Upper lobe of left lung (tissue), 6 donors: Measurements from ENCODE around the gene BNIP1. TPM values are rescaled to one million over a fixed set of nuclear protein-coding genes. Genes with fewer than 3 reads are reported as not detected.
A peak's percentile ranks its signal among the peaks of the same experiment; 100 is the strongest.

ENCODE experiments used
- ATAC-seq, 2 donors: fragments of 200-7000 bp; cut with Tn5 transposase; one replicate each; pipeline ENCODE4 v1.9.1; 2022; ENCODE audit warnings: mild to moderate bottlenecking in 2 of 2, moderate library complexity in 2 of 2; ENCODE audit not compliant: low FRiP score in 2 of 2
- DNase-seq, 2 donors: peaks; one replicate each; pipeline ENCODE4 v3.0.0-alpha.2; 2019 to 2020
- H3K27ac ChIP-seq, 4 donors: fragments of 200-600 bp; sonication (generic); one replicate each; pipeline ENCODE4 v1.5.1; 2016 to 2019
- H3K27me3 ChIP-seq, 4 donors: fragments of 200-600 bp; sonication (generic); one replicate each; pipeline ENCODE4 v1.5.1; 2017 to 2019
- H3K36me3 ChIP-seq, 4 donors: fragments of 200-600 bp; sonication (generic); one replicate each; pipeline ENCODE4 v1.5.1; 2016 to 2019
- H3K4me1 ChIP-seq, 4 donors: fragments of 200-600 bp; sonication (generic); one replicate each; pipeline ENCODE4 v1.5.1; 2018 to 2019
- H3K4me3 ChIP-seq, 4 donors: fragments of 200-600 bp; sonication (generic); one replicate each; pipeline ENCODE4 v1.5.1; 2017 to 2019; ENCODE audit warnings: mild to moderate bottlenecking in 2 of 4, moderate library complexity in 1 of 4
- H3K9me3 ChIP-seq, 4 donors: fragments of 200-600 bp; sonication (generic); one replicate each; pipeline ENCODE4 v1.5.1; 2018 to 2019
- EP300 ChIP-seq, 4 donors: sonication (generic); formaldehyde crosslinking; IDR thresholded peaks; one replicate each; pipeline ENCODE4 v1.5.1; 2017; ENCODE audit warnings: antibody characterized with exemption in 4 of 4, control low read depth in 2 of 4
- POLR2A ChIP-seq, 4 donors: fragments of 450-650 bp; IDR thresholded peaks; one replicate each; pipeline ENCODE4 v1.5.1; 2016 to 2017; ENCODE audit warnings: antibody characterized with exemption in 4 of 4, mild to moderate bottlenecking in 2 of 4
- POLR2AphosphoS5 ChIP-seq, 2 donors: sonication (generic); formaldehyde crosslinking; IDR thresholded peaks; one replicate each; pipeline ENCODE4 v1.5.1; 2017; ENCODE audit warnings: antibody characterized with exemption in 2 of 2
- WGBS, 2 donors: methylation state at CpG; one replicate each; pipeline ENCODE4 v1.1.5; 2017 to 2018; 5-methylcytosine and 5-hydroxymethylcytosine counted together
- total RNA-seq, 6 donors: library from RNA; depleted of rRNA in 4 of 6; stranded (reverse); fragments of >200 nt in 4 of 6; gene quantifications; one replicate each; pipeline versions ENCODE4 v1.1.0 to v1.2.1, GENCODE V29; 2016 to 2021
- TF ChIP-seq, protein P1 (sequence below), 6 experiments: fragments of 450-650 bp in 4 of 6; fragments of 200-600 bp in 2 of 6; sonication (generic) in 2 of 6; IDR thresholded peaks; one replicate each; pipeline ENCODE4 v1.5.1; 2016 to 2019; ENCODE audit warnings: antibody characterized with exemption in 6 of 6
- donor health status: DM: no; HTN: no; CAD: no; lungs with moderate emphysema.
- donor health status: DM: no; HTN: yes; CAD: no; lungs with severe emphysema.

The BNIP1 gene
- total RNA-seq, 6 donors from 2014 or later, result 2.1 to 12.5 (median 10.6) TPM

DNA sequence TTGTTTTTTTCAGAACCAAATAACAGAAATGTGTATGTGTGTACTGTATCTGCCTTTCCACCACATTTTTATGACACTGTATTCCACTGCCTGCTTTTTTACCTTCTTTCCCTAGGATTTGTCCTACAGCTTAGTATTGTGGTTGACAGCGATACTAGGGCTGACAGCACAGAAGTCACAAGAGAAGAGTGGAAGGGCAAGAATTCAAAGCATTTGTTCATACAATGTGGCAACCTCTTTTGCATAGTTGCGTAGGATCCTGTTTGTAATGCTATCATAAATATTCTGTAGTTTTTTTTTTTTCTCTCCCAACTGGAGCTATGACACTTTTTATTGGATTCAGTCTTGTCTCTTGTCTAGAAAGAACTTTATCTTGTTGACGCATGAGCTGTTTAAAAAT, 5.6 kb upstream of the BNIP1 start:
- Histone ChIP-seq H3K27me3 (no peaks in the 10 kb centered on the region), H3K36me3 (peaks cover 0 to 30% (median 2%) of the 10 kb centered on the region in 4 donors), H3K4me1 (peaks cover 0 to 2% (median 0%) of the 10 kb centered on the region in 4 donors), H3K9me3 (no peaks in the 10 kb centered on the region), H3K4me3 (no peak overlapping the region), H3K27ac (no peak overlapping the region)
- DNase-seq (no peak), ATAC-seq (no peak)
- WGBS, 2 donors, result 87% methylated on average over 3 of the region's 3 CpGs
- TF ChIP-seq, protein P1, sequence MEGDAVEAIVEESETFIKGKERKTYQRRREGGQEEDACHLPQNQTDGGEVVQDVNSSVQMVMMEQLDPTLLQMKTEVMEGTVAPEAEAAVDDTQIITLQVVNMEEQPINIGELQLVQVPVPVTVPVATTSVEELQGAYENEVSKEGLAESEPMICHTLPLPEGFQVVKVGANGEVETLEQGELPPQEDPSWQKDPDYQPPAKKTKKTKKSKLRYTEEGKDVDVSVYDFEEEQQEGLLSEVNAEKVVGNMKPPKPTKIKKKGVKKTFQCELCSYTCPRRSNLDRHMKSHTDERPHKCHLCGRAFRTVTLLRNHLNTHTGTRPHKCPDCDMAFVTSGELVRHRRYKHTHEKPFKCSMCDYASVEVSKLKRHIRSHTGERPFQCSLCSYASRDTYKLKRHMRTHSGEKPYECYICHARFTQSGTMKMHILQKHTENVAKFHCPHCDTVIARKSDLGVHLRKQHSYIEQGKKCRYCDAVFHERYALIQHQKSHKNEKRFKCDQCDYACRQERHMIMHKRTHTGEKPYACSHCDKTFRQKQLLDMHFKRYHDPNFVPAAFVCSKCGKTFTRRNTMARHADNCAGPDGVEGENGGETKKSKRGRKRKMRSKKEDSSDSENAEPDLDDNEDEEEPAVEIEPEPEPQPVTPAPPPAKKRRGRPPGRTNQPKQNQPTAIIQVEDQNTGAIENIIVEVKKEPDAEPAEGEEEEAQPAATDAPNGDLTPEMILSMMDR (IDR thresholded peaks at IDR 0.05), result no peak
- TF ChIP-seq POLR2AphosphoS5 (IDR thresholded peaks at IDR 0.05) (no peak), EP300 (IDR thresholded peaks at IDR 0.05) (no peak)

DNA sequence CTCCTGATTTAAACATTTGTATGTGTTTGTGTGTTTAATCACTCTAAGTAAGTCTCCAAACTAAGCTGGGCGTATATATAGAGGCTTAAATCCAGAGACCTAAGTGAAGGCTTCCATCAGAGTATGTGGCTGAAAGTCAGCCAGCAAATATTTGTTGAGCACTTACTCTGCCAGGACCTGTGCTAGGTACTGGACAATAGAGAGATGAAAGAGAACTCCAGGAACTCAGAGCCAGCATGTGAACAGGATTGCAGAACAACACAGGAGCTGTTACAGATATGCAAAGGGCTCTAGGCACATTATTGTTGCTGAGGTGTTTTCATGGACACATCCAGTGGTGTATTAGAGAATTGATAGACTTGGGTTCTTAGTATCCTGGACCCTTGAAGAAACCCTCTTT, 4.7 kb upstream of the BNIP1 start:
- H3K27me3 ChIP-seq, result no peaks in the 10 kb centered on the region
- no peaks in the 10 kb centered on the region for H3K9me3 ChIP-seq
- TF ChIP-seq POLR2A (IDR thresholded peaks at IDR 0.05) (no peak), POLR2AphosphoS5 (IDR thresholded peaks at IDR 0.05) (no peak)
- TF ChIP-seq, protein P1 (IDR thresholded peaks at IDR 0.05), result no peak
- 72 to 86% methylated on average over 1 of the region's 1 CpG for WGBS, 2 donors
- H3K36me3 ChIP-seq, result peaks cover 0 to 26% (median 0%) of the 10 kb centered on the region in 4 donors
- H3K27ac ChIP-seq, result no peak overlapping the region
- ATAC-seq (no peak), DNase-seq (peak in 1 of 2 donors; percentile 37)
- H3K4me1 ChIP-seq, result peaks cover 0 to 7% (median 3%) of the 10 kb centered on the region in 4 donors
- H3K4me3 ChIP-seq, result no peak overlapping the region

DNA sequence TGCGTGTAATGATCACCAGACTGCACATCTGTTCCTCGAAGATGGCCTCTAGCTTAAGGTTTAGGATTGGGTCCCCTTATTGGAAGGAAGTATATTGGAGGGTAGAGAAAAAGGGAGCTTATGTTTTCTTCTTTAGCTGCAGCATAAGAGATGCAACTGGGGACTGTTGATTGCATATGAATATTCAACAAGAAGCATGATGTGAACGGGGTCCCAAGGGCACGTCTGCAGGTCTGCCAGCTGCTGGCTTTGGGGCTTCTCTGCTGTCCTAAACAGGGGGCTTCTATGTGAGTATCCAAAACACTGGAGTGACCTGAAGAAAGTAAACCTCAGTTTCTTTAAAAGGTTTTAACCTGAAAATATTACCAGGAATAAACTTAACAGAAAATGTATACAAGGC, 3.6 kb upstream of the BNIP1 start:
- H3K4me3 ChIP-seq, result no peak overlapping the region
- DNase-seq, result no peak
- no peak overlapping the region for H3K27ac ChIP-seq
- 68 to 86% methylated on average over 3 to 4 of the region's 4 CpGs for WGBS, 2 donors
- no peak for TF ChIP-seq EP300 (IDR thresholded peaks at IDR 0.05)
- H3K4me1 ChIP-seq, result peaks cover 5 to 16% (median 9%) of the 10 kb centered on the region in 4 donors
- no peaks in the 10 kb centered on the region for H3K9me3 ChIP-seq
- no peak for ATAC-seq
- no peaks in the 10 kb centered on the region for H3K27me3 ChIP-seq
- peaks cover 0 to 23% (median 0%) of the 10 kb centered on the region in 4 donors for H3K36me3 ChIP-seq

GRCh38 chr5:173143567-173143966, 764 bp upstream of the BNIP1 start:
- TF ChIP-seq POLR2AphosphoS5 (IDR thresholded peaks at IDR 0.05) (no peak), EP300 (IDR thresholded peaks at IDR 0.05) (no peak), POLR2A (IDR thresholded peaks at IDR 0.05) (no peak)
- TF ChIP-seq, protein P1 (IDR thresholded peaks at IDR 0.05), result no peak
- H3K27me3 ChIP-seq, result no peaks in the 10 kb centered on the region
- DNase-seq, result peak in 1 of 2 donors; percentile 67
- no peak overlapping the region for H3K4me3 ChIP-seq
- WGBS, 2 donors, result 86% methylated on average over 8 of the region's 8 CpGs
- H3K36me3 ChIP-seq, result peaks cover 0 to 31% (median 8%) of the 10 kb centered on the region in 4 donors
- no peak overlapping the region for H3K27ac ChIP-seq
- no peaks in the 10 kb centered on the region for H3K9me3 ChIP-seq
- ATAC-seq, result no peak
- H3K4me1 ChIP-seq, result peaks cover 5 to 16% (median 9%) of the 10 kb centered on the region in 4 donors

DNA sequence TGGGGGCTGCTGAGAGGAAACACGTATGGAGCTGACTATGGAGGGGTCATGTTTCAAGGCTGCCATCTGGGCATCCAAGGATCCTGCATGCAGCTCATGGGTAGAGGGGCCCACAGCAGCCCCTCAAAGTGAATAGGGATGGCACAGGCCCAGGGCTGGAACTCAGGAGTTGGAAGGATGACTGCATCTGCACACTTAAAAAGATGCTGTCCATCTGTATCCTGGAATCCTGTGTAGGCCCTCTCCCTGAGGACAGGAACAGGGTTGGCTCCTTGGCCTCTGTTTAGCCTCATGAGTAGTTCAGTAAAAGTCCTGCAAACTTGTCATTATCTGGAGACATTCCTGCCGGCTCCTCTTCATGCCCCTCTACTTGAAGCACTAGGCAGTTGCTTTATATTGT, 4.0 kb downstream of the BNIP1 start:
- no peak overlapping the region for H3K4me3 ChIP-seq
- no peaks in the 10 kb centered on the region for H3K27me3 ChIP-seq
- no peak overlapping the region for H3K27ac ChIP-seq
- DNase-seq (no peak), ATAC-seq (no peak)
- no peaks in the 10 kb centered on the region for H3K9me3 ChIP-seq
- peaks cover 5 to 16% (median 9%) of the 10 kb centered on the region in 4 donors for H3K4me1 ChIP-seq
- TF ChIP-seq, protein P1 (IDR thresholded peaks at IDR 0.05), result no peak
- TF ChIP-seq EP300 (IDR thresholded peaks at IDR 0.05) (no peak), POLR2A (IDR thresholded peaks at IDR 0.05) (no peak)
- WGBS, 2 donors, result 65 to 71% methylated on average over 2 of the region's 2 CpGs
- H3K36me3 ChIP-seq, result peaks cover 0 to 59% (median 23%) of the 10 kb centered on the region in 4 donors
